IMR-90 (cell line): ENCODE data around the gene IQGAP2. TPM values are rescaled to one million over a fixed set of nuclear protein-coding genes. Genes with fewer than 3 reads are reported as not detected.
A peak's percentile ranks its signal among the peaks of the same experiment; 100 is the strongest.

ENCODE experiments used
- ATAC-seq: fragments of 200-7000 bp; cut with Tn5 transposase; 2 replicates; pipeline ENCODE4 v1.9.1; 2020; ENCODE audit warnings: low read depth, mild to moderate bottlenecking, moderate library complexity
- BruUV-seq: library from RNA; stranded (reverse); fragments of 400-500 nt; replicated peaks from 2 replicates; lab custom pipeline; 2021; lab: Mats Ljungman, UMichigan
- CTCF ChIA-PET: fragments of 300-600 bp; formaldehyde crosslinking; extraction: SDS; loops from one replicate; lab custom pipeline; 2021; ENCODE audit warnings: antibody characterized with exemption; lab: Yijun Ruan, JAX
- POLR2A ChIA-PET: fragments of 300-600 bp; sonication (Branson Sonifier 250); formaldehyde crosslinking; loops from one replicate; lab custom pipeline; 2022; ENCODE audit warnings: antibody characterized with exemption; ENCODE audit not compliant: unreplicated experiment; lab: Charles Lee
- DNase-seq: peaks from one replicate; pipeline ENCODE4 v3.0.0; 2013
- H2AFZ ChIP-seq: replicated peaks from 2 replicates; pipeline ENCODE3; 2013; ENCODE audit warnings: low read length, mild to moderate bottlenecking; ENCODE audit not compliant: poor library complexity
- H2AK5ac ChIP-seq: 2 replicates; pipeline ENCODE4 v1.6.1; 2013; ENCODE audit warnings: low read depth, low read length, inconsistent platforms
- H2AK9ac ChIP-seq: replicated peaks from 2 replicates; pipeline ENCODE3; 2013; ENCODE audit warnings: mild to moderate bottlenecking, low read depth, low read length, moderate library complexity; ENCODE audit not compliant: poor library complexity
- H2BK120ac ChIP-seq: 2 replicates; pipeline ENCODE4 v1.6.1; 2013; ENCODE audit warnings: low read depth, low read length, inconsistent platforms
- H2BK15ac ChIP-seq: 3 replicates; pipeline ENCODE4 v1.6.1; 2013; ENCODE audit warnings: low read depth, low read length, inconsistent platforms
- H2BK20ac ChIP-seq: 2 replicates; pipeline ENCODE4 v1.6.1; 2013; ENCODE audit warnings: low read depth, mild to moderate bottlenecking, inconsistent platforms, low read length, moderate library complexity
- H2BK5ac ChIP-seq: 2 replicates; pipeline ENCODE4 v1.6.1; 2013; ENCODE audit warnings: mild to moderate bottlenecking, low read depth, low read length, inconsistent platforms; ENCODE audit not compliant: poor library complexity, severe bottlenecking
- H3K14ac ChIP-seq: replicated peaks from 2 replicates; pipeline ENCODE4 v1.6.1; 2013; ENCODE audit warnings: low read depth, low read length, inconsistent platforms
- H3K18ac ChIP-seq: 2 replicates; pipeline ENCODE4 v1.6.1; 2013; ENCODE audit warnings: low read depth, low read length, control low read depth
- H3K23ac ChIP-seq: 2 replicates; pipeline ENCODE4 v1.6.1; 2013; ENCODE audit warnings: low read depth, low read length, inconsistent platforms
- H3K27ac ChIP-seq: 2 replicates; pipeline ENCODE4 v1.5.1; 2013; ENCODE audit warnings: mild to moderate bottlenecking, control low read depth, low read length; ENCODE audit not compliant: insufficient read depth
- H3K27me3 ChIP-seq: 2 replicates; pipeline ENCODE4 v1.6.1; 2013; ENCODE audit warnings: low read length; ENCODE audit not compliant: control insufficient read depth, insufficient read depth
- H3K36me3 ChIP-seq: 2 replicates; pipeline ENCODE4 v1.6.1; 2013; ENCODE audit warnings: low read length, mixed read lengths; ENCODE audit not compliant: control insufficient read depth, insufficient read depth
- H3K4ac ChIP-seq: 2 replicates; pipeline ENCODE4 v1.6.1; 2013; ENCODE audit warnings: low read depth, low read length, inconsistent platforms
- H3K4me1 ChIP-seq: 2 replicates; pipeline ENCODE4 v1.6.1; 2013; ENCODE audit warnings: low read length, mixed read lengths; ENCODE audit not compliant: control insufficient read depth, insufficient read depth
- H3K4me2 ChIP-seq: 2 replicates; pipeline ENCODE4 v1.6.1; 2013; ENCODE audit warnings: low read depth, mild to moderate bottlenecking, control low read depth, low read length, moderate library complexity
- H3K4me3 ChIP-seq: 2 replicates; pipeline ENCODE4 v1.5.1; 2013; ENCODE audit warnings: low read depth, mild to moderate bottlenecking, control low read depth, low read length, moderate library complexity; ENCODE audit not compliant: insufficient read depth
- H3K56ac ChIP-seq: 2 replicates; pipeline ENCODE4 v1.6.1; 2013; ENCODE audit warnings: low read length, inconsistent platforms; ENCODE audit not compliant: insufficient read depth; ENCODE audit errors: extremely low read depth
- H3K79me1 ChIP-seq, 2 experiments: 2 replicates each; pipeline ENCODE4 v1.6.1; 2013; ENCODE audit warnings: low read length in 2 of 2, inconsistent platforms in 1 of 2, low read depth in 1 of 2
- H3K9ac ChIP-seq: 2 replicates; pipeline ENCODE4 v1.6.1; 2013; ENCODE audit warnings: low read depth, low read length, control low read depth
- H3K9me1 ChIP-seq: 2 replicates; pipeline ENCODE4 v1.6.1; 2013; ENCODE audit warnings: low read length, inconsistent platforms; ENCODE audit not compliant: insufficient read depth
- H3K9me3 ChIP-seq: 2 replicates; pipeline ENCODE4 v1.6.1; 2013; ENCODE audit warnings: low read length; ENCODE audit not compliant: control insufficient read depth, insufficient read depth
- H4K20me1 ChIP-seq: 2 replicates; pipeline ENCODE4 v1.6.1; 2013; ENCODE audit warnings: low read length, inconsistent platforms; ENCODE audit not compliant: insufficient read depth
- H4K5ac ChIP-seq: 2 replicates; pipeline ENCODE4 v1.6.1; 2013; ENCODE audit warnings: mild to moderate bottlenecking, low read depth, low read length, control low read depth
- H4K8ac ChIP-seq, 2 experiments: 2 replicates each; pipeline ENCODE4 v1.6.1; 2013; ENCODE audit warnings: low read depth in 2 of 2, low read length in 2 of 2, control low read depth in 1 of 2, inconsistent platforms in 1 of 2
- H4K91ac ChIP-seq: 2 replicates; pipeline ENCODE4 v1.6.1; 2013; ENCODE audit warnings: low read depth, low read length, inconsistent platforms; ENCODE audit not compliant: insufficient read depth
- CHD1 ChIP-seq: IDR thresholded peaks from 2 replicates; pipeline ENCODE4 v1.6.1; 2012; ENCODE audit warnings: low read depth, low read length, improper control_type of control experiment
- CTCF ChIP-seq: conservative IDR thresholded peaks from 2 replicates; pipeline ENCODE4 v1.5.1; 2012; ENCODE audit warnings: mild to moderate bottlenecking, low read depth, low read length, improper control_type of control experiment
- FOS ChIP-seq: fragments of 150-350 bp; IDR thresholded peaks from 2 replicates; pipeline ENCODE4 v1.6.1; 2016; ENCODE audit warnings: low read depth, low read length
- MAFK ChIP-seq: IDR thresholded peaks from 2 replicates; pipeline ENCODE4 v1.6.1; 2012; ENCODE audit warnings: low read depth, low read length, improper control_type of control experiment
- MAZ ChIP-seq: IDR thresholded peaks from 2 replicates; pipeline ENCODE4 v1.6.1; 2012; ENCODE audit warnings: low read depth, mild to moderate bottlenecking, low read length, improper control_type of control experiment, moderate library complexity, borderline replicate concordance
- RAD21 ChIP-seq: IDR thresholded peaks from 2 replicates; pipeline ENCODE4 v1.6.1; 2012; ENCODE audit warnings: low read length, improper control_type of control experiment
- RCOR1 ChIP-seq: IDR thresholded peaks from 2 replicates; pipeline ENCODE4 v1.6.1; 2012; ENCODE audit warnings: mild to moderate bottlenecking, low read length, improper control_type of control experiment; ENCODE audit not compliant: insufficient replicate concordance
- RFX5 ChIP-seq: IDR thresholded peaks from 2 replicates; pipeline ENCODE4 v1.8.0; 2012; ENCODE audit warnings: low read depth, mild to moderate bottlenecking, low read length, moderate library complexity
- SMC3 ChIP-seq: fragments of 150-350 bp; IDR thresholded peaks from 2 replicates; pipeline ENCODE4 v1.6.1; 2016; ENCODE audit warnings: low read depth, mild to moderate bottlenecking, antibody characterized with exemption, low read length, moderate library complexity
- WGBS, 2 experiments: methylation state at CpG; one replicate each; pipeline versions ENCODE4 v1.1.5 to v1.1.7; 2013; ENCODE audit warnings: missing lambda C conversion rate in 2 of 2; ENCODE audit not compliant: insufficient read length in 1 of 2; ENCODE audit errors: extremely low coverage in 2 of 2; 5-methylcytosine and 5-hydroxymethylcytosine counted together
- dilution Hi-C: fragments of 300-500 bp; cut with HindIII; formaldehyde crosslinking; loops from one replicate; pipeline ENCODE4 v1.14.3; 2018; ENCODE audit warnings: low sequenced_read_pairs; ENCODE audit not compliant: unreplicated experiment
- in situ Hi-C: fragments of 300-500 bp; cut with MboI; formaldehyde crosslinking; loops from 3 replicates; pipeline ENCODE4 v1.14.3; 2019; ENCODE audit warnings: low sequenced_read_pairs, inconsistent platforms, mixed read lengths
- intact Hi-C: fragments of 100-400 bp; cut with micrococcal nuclease; formaldehyde crosslinking; loops from 2 replicates; pipeline ENCODE4 v1.10.0; 2022
- polyA plus RNA-seq, 3 experiments: library from polyadenylated mRNA; depleted of rRNA; stranded (reverse); fragments of >200 nt; gene quantifications; 2 replicates each; pipeline ENCODE4 v1.2.3, GENCODE V29; 2012; ENCODE audit warnings: low replicate concordance in 1 of 3
- total RNA-seq: library from RNA; depleted of rRNA; stranded (reverse); fragments of >200 nt; gene quantifications from 2 replicates; pipeline ENCODE4 v1.2.3, GENCODE V29; 2012
- TF ChIP-seq, protein P1 (sequence below): fragments of 150-350 bp; IDR thresholded peaks from 2 replicates; pipeline ENCODE4 v1.6.1; 2017; ENCODE audit warnings: mild to moderate bottlenecking, antibody characterized with exemption, low read length, low read depth

The IQGAP2 gene
- total and polyA plus RNA-seq, 2 of the 4 experiments (the other 2 are of a cell fraction), result 0.21 to 0.36 TPM

DNA sequence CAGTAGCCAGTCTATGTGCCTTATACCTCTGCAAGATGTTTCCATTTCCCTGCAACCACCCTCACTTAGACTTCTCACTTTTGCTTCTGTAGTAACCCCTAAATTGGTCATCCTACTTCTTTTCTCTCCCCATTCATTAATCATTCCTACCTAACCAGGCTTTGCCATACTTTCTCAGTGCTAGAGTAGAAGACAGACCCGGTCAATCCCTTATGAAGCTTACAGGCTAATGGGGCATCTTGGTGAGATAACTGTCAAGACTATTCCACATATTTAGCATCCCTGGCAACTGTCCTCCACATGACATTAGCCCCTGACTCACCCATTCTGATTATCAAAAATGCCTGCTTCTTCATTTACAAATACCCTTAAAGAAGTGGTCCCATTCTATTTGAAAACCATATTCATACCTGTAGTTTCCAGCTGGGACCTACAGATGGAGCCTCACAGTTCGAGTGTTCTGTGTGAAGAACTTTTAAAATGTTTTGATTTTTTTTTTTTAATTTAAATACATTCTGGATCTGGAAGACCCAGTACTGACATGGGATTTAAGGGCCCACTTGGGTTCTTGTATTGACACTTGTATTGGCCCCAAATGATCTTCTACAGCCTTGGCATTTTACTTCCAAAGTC, 199.1 kb downstream of the IQGAP2 start:
- Histone ChIP-seq H2BK15ac (peak overlapping the region; percentile 83; the same call in 1 of the 3 replicates), H3K9me1 (no peaks in the 10 kb centered on the region), H3K4me1 (peaks cover 6% of the 10 kb centered on the region; the same call in 1 of the 2 replicates), H4K20me1 (no peaks in the 10 kb centered on the region), H3K18ac (peak overlapping the region; percentile 42), H2AK9ac (no peak overlapping the region), H4K5ac (no peak overlapping the region), H4K8ac (0 out of 4 replicates have a peak overlapping the region, but pooled peaks of 1 of the 2 experiments have one; percentile 30), H3K9me3 (no peaks in the 10 kb centered on the region), H3K27ac (no peak overlapping the region), H2BK5ac (no peak overlapping the region), H3K36me3 (no peaks in the 10 kb centered on the region), H3K56ac (no peak overlapping the region), H3K9ac (no peak overlapping the region), H3K4me3 (no peak overlapping the region), H3K4ac (peak overlapping the region; percentile 41), H3K27me3 (no peaks in the 10 kb centered on the region), H3K14ac (0 out of 2 replicates have a peak overlapping the region, but pooled peaks have one; percentile 21), H2AFZ (no peak overlapping the region), H3K4me2 (no peak overlapping the region), H3K23ac (no peak overlapping the region), H2BK120ac (peak overlapping the region; percentile 69), H3K79me1 (no peaks in the 10 kb centered on the region), H2AK5ac (peak overlapping the region; percentile 42), H4K91ac (peak overlapping the region; percentile 9; the same call in 1 of the 2 replicates), H2BK20ac (peak overlapping the region; percentile 81)
- peak; percentile 38; the same call in 1 of the 2 replicates for ATAC-seq
- POLR2A ChIA-PET, result no interaction called here
- no CpG with 5 or more reads among the region's 2 CpGs for WGBS, 2 experiments
- dilution Hi-C loops (no loop called here), intact Hi-C loops (loop anchor here (5.0 kb wide), 1 partner anchor 260 kb away; no protein-coding TSS in a partner anchor), in situ Hi-C loops (loop anchor here (5.0 to 10.0 kb wide), 3 partner anchors 113 to 413 kb away; partner anchors contain the start of gene F2R)
- no peak for TF ChIP-seq MAFK
- TF ChIP-seq, protein P1, sequence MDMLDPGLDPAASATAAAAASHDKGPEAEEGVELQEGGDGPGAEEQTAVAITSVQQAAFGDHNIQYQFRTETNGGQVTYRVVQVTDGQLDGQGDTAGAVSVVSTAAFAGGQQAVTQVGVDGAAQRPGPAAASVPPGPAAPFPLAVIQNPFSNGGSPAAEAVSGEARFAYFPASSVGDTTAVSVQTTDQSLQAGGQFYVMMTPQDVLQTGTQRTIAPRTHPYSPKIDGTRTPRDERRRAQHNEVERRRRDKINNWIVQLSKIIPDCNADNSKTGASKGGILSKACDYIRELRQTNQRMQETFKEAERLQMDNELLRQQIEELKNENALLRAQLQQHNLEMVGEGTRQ, result no peak
- TF ChIP-seq SMC3, result peak; percentile 75
- peak; percentile 57 for TF ChIP-seq RAD21
- no peak for TF ChIP-seq RCOR1
- no peak for TF ChIP-seq FOS
- no peak for TF ChIP-seq MAZ
- TF ChIP-seq CTCF, result peak; percentile 60
- no peak for TF ChIP-seq CHD1
- no peak for TF ChIP-seq RFX5
- DNase-seq, result peak; percentile 56
- CTCF ChIA-PET, result interaction anchor here (0.6 to 1.8 kb wide), 11 partner anchors 9 to 1240 kb away, joined by 3 to 13 read pairs (median 4); partner anchors contain the start of gene AGGF1
- no TSS peak for BruUV-seq
